Measurements from ENCODE around the gene KCNF1.

DNA sequence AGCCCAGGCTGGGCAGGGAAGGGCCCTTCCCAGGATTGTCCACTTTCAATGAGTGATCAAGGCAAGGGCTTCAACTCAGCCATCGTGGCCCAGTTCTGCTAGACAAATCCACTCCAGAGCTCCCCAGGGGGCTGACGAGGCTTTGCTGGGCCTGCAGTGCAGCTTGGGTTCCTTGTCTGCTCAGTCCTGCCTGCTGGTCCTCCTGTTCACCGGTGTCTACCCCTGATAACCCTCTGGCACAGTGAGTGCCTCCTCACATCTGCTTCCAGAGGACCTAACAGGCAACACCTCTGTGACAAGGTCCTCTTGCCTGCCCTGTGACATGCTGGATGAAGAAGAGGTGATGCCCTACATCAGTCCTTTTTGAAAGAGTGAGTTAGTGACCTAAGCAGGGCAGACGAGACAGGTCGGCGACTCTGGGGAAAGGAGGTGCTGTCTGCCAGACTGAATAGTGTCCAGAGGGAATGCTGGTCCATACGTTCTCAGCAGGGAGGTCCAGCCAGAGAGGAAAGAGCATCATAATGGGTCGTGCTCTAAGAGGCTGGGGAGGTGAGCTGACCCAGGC is 20.9 kb upstream of the KCNF1 start:
- TF ChIP-seq, protein P1, sequence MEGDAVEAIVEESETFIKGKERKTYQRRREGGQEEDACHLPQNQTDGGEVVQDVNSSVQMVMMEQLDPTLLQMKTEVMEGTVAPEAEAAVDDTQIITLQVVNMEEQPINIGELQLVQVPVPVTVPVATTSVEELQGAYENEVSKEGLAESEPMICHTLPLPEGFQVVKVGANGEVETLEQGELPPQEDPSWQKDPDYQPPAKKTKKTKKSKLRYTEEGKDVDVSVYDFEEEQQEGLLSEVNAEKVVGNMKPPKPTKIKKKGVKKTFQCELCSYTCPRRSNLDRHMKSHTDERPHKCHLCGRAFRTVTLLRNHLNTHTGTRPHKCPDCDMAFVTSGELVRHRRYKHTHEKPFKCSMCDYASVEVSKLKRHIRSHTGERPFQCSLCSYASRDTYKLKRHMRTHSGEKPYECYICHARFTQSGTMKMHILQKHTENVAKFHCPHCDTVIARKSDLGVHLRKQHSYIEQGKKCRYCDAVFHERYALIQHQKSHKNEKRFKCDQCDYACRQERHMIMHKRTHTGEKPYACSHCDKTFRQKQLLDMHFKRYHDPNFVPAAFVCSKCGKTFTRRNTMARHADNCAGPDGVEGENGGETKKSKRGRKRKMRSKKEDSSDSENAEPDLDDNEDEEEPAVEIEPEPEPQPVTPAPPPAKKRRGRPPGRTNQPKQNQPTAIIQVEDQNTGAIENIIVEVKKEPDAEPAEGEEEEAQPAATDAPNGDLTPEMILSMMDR (IDR thresholded peaks at IDR 0.05; ENCODE audit: low read depth, low read length, missing input control): no peak
- TF ChIP-seq TAF1 (conservative IDR thresholded peaks at IDR 0.05) (no peak), YY1 (IDR thresholded peaks at IDR 0.05) (no peak), FOXA2 (IDR thresholded peaks at IDR 0.05) (no peak), EGR1 (IDR thresholded peaks at IDR 0.05; ENCODE audit: low read depth in 2 of 2) (no peak), JUND (IDR thresholded peaks at IDR 0.05) (no peak)
- TF ChIP-seq, protein P2, sequence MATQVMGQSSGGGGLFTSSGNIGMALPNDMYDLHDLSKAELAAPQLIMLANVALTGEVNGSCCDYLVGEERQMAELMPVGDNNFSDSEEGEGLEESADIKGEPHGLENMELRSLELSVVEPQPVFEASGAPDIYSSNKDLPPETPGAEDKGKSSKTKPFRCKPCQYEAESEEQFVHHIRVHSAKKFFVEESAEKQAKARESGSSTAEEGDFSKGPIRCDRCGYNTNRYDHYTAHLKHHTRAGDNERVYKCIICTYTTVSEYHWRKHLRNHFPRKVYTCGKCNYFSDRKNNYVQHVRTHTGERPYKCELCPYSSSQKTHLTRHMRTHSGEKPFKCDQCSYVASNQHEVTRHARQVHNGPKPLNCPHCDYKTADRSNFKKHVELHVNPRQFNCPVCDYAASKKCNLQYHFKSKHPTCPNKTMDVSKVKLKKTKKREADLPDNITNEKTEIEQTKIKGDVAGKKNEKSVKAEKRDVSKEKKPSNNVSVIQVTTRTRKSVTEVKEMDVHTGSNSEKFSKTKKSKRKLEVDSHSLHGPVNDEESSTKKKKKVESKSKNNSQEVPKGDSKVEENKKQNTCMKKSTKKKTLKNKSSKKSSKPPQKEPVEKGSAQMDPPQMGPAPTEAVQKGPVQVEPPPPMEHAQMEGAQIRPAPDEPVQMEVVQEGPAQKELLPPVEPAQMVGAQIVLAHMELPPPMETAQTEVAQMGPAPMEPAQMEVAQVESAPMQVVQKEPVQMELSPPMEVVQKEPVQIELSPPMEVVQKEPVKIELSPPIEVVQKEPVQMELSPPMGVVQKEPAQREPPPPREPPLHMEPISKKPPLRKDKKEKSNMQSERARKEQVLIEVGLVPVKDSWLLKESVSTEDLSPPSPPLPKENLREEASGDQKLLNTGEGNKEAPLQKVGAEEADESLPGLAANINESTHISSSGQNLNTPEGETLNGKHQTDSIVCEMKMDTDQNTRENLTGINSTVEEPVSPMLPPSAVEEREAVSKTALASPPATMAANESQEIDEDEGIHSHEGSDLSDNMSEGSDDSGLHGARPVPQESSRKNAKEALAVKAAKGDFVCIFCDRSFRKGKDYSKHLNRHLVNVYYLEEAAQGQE (IDR thresholded peaks at IDR 0.05): no peak
- TF ChIP-seq, protein P3, sequence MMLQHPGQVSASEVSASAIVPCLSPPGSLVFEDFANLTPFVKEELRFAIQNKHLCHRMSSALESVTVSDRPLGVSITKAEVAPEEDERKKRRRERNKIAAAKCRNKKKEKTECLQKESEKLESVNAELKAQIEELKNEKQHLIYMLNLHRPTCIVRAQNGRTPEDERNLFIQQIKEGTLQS (IDR thresholded peaks at IDR 0.05): no peak
- TF ChIP-seq, protein P4, sequence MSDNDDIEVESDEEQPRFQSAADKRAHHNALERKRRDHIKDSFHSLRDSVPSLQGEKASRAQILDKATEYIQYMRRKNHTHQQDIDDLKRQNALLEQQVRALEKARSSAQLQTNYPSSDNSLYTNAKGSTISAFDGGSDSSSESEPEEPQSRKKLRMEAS (IDR thresholded peaks at IDR 0.05): no peak
